NCI-H1694 treated with DMSO at 0.1 percent for 48 hours (cell line): ENCODE results near the gene ZDHHC21.
"Not testable (repeated sequence)": the region's sequence is repeated elsewhere in the genome, so short reads cannot be mapped to it uniquely, and the experiment has no call there.

Source experiments
- DNase-seq: peaks from one replicate; lab custom pipeline; 2025; lab: John Stamatoyannopoulos, UW

The ZDHHC21 gene

DNA sequence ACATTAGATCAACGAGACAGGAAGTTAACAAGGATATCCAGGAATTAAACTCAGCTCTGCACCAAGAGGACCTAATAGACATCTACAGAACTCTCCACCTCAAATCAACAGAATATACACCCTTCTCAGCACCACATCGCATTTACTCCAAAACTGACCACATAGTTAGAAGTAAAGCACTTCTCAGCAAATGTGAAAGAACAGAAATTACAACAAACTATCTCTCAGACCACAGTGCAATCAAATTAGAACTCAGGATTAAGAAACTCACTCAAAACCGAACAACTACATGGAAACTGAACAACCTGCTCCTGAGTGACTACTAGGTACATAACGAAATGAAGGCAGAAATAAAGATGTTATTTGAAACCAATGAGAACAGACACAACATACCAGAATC is 10.6 kb downstream of the ZDHHC21 start:
- DNase-seq: not testable (repeated sequence)

DNA sequence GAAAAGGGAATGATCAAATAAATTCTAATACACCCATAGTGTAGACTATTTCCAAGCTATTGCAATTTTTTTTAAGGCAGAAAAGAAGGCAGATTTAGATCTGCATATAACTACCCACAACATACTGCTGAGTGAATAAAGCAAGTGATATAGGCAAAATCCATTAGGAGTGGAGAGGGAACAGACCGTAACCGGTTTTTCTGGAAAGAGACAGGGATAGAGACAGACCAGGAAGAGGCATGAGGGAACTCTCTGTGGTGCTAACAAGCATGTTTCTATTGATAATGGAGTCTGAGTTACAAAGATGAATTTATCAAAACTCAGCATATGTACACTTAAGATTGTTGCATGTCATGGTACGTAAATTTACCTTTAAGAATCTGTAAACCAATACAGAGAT is 14.5 kb downstream of the ZDHHC21 start:
- no peak for DNase-seq

DNA sequence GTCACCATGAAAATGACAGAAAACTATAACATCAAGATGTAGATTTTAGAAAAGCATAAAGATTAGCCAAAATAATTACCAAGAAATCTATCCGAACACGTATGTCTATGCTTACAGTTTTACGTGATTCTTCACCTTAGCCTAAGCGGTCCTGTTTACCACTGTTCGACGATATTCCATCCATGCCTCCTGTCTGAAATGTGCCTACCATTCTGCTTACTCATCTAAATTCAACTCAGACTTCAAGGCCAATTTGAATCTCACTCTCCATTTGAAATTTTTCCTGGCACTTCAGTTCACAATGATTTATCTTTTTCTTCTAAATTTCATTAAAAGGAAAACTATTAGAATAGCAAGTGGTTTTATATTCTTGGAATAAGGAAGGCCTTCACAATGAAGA is 15.4 kb downstream of the ZDHHC21 start:
- DNase-seq: no peak

- no peak for DNase-seq
Measured at GRCh38 chr9:14677396-14677795, 15.8 kb downstream of the ZDHHC21 start.

GRCh38 chr9:14674630-14675029 is 18.6 kb downstream of the ZDHHC21 start:
- DNase-seq: no peak

DNA sequence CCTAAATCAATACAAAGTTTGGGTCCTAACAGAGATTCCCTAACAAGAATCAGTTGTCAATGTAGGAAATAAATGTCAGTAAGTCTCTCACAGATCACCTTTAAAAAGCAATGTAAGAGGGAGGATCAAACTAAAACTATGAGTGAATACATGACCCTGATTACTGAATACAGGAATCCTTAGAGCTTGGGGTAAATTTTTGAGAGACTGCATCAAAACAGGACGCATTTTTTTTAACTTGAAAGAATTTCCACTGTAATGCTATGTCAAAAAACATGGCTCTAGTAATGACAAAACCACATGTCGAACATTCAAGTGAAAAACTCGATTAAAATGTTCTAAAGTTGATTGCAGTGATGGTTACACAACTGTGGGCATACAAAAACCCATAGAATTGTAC is 21.9 kb downstream of the ZDHHC21 start:
- no peak for DNase-seq

- no peak for DNase-seq
Measured at GRCh38 chr9:14670718-14671117, 22.5 kb downstream of the ZDHHC21 start.

- not testable (repeated sequence) for DNase-seq
Measured at GRCh38 chr9:14664022-14664421, 29.2 kb downstream of the ZDHHC21 start.

GRCh38 chr9:14662060-14662453 is 31.2 kb downstream of the ZDHHC21 start:
- no peak for DNase-seq

DNA sequence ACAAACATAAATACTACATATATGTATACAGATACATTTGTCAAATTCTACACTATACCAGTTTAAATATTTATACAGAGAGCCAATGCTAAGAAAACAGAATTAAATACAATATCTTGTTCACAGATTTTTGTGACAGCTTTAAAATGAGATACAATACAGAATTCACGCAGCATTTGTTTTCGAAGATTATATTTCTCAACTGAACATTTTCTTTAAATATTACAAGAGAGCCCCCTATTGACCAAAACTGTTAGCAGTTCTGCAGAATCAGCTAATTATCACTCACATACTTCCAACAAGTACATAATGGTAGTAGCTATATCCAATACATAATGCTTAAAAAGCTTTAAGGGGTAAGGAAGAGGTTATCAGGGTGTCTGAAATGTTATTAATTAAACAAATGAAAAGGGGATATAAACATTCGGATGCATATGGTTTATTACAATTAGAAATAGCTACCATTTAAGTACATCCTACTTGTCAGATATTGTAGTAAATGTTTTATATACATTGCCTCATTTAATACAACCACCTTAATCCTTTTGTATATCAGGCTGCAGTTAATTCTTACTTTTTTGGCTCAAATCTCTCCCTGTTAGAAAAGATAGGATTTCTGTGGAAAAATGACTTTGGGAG is 31.7 kb downstream of the ZDHHC21 start:
- DNase-seq: peak; percentile 43

DNA sequence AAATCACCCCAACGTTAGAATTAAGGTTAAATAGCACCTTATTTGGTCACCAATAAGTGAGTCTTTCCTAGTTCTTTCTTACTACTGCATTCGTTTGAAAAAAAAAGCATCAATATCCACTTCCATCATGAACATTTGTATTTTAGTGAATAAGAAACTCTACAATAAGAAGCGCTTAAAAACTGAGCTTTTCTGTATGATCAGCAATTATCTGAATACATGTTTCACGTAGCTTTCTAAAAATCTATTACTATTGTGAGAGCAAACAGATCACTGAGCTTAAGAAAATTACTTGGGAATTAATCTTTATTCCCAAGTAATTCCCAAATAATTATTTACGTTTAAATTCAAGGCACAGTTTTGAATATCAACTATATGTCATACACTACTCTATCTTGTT is 32.5 kb downstream of the ZDHHC21 start:
- DNase-seq: no peak

DNA sequence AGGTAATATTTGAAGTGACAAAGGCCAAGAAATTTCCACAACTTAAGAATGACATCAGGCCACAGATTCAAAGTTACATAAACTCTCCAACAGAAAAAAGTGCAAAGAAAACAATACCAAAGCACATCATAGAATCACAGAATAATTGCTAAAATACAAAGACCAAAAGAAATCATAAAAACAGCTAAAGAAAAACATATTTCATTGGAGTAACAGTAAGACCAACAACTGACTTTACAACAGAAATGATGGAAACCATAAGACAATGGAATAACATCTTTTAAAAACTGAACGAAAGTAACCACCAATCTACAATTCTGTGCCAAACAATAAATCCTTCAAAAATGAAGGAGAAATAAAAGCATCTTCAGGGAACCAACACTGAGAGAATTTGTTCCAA is 38.3 kb downstream of the ZDHHC21 start:
- DNase-seq: no peak

GRCh38 chr9:14653511-14653910 is 39.7 kb downstream of the ZDHHC21 start:
- DNase-seq: no peak

DNA sequence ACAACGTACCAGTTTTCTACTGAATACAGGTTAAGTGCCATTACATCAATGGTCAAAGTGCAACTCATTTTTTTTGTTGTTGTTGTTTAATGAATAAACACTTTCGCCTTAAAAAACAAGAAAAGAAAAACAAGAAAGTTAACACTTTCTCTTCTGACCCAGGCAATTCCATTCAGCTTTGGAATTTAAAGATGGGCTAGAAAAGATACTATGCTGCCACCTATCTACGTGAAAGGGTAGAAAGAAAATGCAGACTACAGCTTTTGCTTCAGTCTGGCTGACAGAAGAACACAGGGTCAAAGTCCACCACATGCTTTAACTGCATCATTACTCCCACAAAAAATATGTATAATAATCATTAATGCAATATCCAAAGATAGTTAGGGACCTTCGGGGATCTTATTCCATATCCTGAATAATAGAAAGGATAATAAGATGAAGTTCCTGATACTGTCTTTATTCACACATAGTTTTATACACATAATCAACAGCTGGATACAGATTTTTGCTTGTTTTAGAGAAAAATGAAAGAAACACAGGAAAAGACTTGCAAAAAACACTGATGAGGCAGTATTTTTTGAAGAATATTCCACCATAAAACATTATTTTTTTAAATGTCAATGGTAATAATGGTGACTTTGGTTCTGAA is 40.4 kb downstream of the ZDHHC21 start:
- peak; percentile 46 for DNase-seq

DNA sequence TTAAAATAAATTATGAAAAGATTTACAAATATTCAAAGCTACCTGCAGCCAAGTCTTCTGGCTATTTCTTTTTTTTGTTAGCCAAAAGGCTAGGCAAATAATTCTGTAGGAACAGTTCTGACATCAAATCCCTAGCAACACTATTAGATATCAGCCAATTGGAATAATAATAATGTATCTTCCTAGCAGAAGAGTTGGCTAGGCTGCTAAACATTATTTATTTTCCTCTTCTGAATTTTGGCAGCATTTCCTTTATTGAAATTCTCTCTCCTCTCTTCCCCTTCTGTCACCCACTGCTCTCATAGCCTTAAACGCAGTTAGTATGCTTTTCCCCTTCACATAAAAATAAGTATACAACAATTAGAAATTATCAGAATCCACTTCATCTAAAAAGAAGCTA is 42.6 kb downstream of the ZDHHC21 start:
- DNase-seq: peak; percentile 62

DNA sequence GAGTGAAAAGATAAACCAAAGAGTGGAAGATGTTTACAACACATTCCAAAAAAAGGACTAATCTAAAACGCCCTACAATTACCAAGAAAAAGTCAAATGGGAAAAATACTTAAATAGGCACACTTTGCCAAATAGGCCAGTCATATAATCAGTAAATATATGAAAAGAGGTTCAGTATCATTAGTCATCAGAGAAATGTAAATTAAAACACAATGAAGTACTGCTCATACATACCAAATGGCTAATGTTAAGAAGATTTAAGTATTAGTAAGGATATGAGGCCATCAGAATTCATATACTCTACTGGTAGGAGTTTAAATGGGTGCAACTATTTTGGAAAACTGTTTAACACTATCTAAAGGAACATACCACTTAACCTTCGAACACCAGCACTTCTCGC is 47.6 kb downstream of the ZDHHC21 start:
- DNase-seq: no peak

GRCh38 chr9:14640967-14641366 is 52.3 kb downstream of the ZDHHC21 start:
- no peak for DNase-seq

- no peak for DNase-seq
Measured at GRCh38 chr9:14640294-14640693, 52.9 kb downstream of the ZDHHC21 start.

GRCh38 chr9:14633906-14634565 is 59.2 kb downstream of the ZDHHC21 start:
- DNase-seq: no peak

DNA sequence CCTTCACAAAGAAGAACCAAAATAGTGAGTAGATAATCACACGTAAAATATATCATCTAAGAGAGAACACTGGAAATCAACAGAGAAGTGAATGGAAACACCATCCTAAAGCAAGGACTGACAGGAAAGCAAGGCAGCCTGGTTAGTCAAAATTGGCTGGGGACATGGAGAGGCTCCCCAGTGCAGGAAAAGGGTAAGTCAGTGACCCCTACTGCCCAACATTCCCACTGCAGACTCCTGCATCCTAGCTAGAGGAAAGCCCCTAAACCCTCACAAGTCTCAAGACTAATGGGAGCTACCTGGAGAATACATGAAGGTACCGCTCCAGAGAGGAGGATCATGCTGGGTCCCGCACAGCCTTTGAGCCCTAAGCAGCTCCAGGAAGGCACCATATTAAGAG is 60.1 kb downstream of the ZDHHC21 start:
- no peak for DNase-seq

- DNase-seq: peak; percentile 45
Measured at GRCh38 chr9:14627513-14627912, 65.7 kb downstream of the ZDHHC21 start.

DNA sequence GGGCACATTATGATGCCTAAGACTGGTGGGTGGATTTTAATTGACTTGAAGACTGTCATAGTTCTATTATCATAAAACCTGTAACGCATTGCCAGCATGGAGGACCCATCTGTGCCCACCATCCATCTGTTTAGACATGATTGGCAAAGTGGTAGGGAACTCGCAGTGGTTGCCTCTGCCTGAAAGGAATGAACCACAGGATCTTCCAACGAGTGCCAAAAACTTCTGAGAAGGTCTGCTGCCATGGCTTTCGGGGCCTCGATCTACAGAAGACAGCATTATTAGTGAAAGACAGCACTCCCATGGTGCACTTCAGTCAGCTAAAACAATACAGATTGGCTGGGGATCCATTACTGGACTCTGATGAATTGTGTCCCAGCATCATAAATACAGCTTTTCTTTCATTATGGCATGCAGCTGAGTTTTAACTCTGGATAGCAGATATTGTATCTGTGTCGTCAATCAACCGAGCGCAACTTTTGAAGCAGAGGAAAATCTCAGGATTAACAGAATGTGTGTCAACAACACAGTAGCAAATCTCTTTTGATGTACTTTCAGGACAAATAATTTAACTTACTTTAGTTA is 74.3 kb downstream of the ZDHHC21 start:
- DNase-seq: no peak
